ENCODE measurements around the gene ZNF668. TPM values are rescaled to one million over a fixed set of nuclear protein-coding genes. Genes with fewer than 3 reads are reported as not detected.

ZNF668 gene
- total and polyA plus RNA-seq, 2 of the 8 experiments (the other 6 are each of a cell fraction or from before 2014, with no cell fraction given) = 14.0 to 14.3 TPM

GRCh38 chr16:31080756-31081419, 6.8 kb upstream of the ZNF668 start:
- H3K4me1 ChIP-seq (replicated peaks in 1 of 4; ENCODE audit: control insufficient read depth in 3 of 4, insufficient read depth in 4 of 4, low read length in 3 of 4) = no peaks in the 10 kb centered on the region
- H3K23ac ChIP-seq (ENCODE audit: insufficient read length) = no peak overlapping the region
- CTCF ChIA-PET (ENCODE audit: partially characterized antibody) = interaction anchor here (1.6 to 2.1 kb wide), 3 partner anchors 28 to 62 kb away, joined by 3 to 8 read pairs (median 5); partner anchors contain the start of gene BCKDK
- DNase-seq (ENCODE audit: low read depth in 1 of 2, low spot score in 2 of 2) (no peak), FAIRE-seq (no peak)
- POLR2A ChIA-PET (ENCODE audit: partially characterized antibody) = interaction anchor here (0.7 to 4.9 kb wide), 6 partner anchors 12 to 118 kb away, joined by 3 to 26 read pairs (median 4); partner anchors contain the start of gene VKORC1
- no peak overlapping the region for H3K4ac ChIP-seq (replicated peaks; ENCODE audit: insufficient read length, low read depth, low read length)
- peaks cover 5 to 50% (median 30%) of the 10 kb centered on the region in 4 experiments; a peak in 7 of 8 replicates for H3K36me3 ChIP-seq (ENCODE audit: control insufficient read depth in 2 of 4, insufficient read depth in 4 of 4, low read length in 3 of 4)
- H3K9me3 ChIP-seq (ENCODE audit: insufficient read depth in 2 of 2, low read depth in 1 of 2, low read length in 1 of 2) = no peaks in the 10 kb centered on the region
- peaks cover 0 to 26% of the 10 kb centered on the region in 2 experiments; a peak in 2 of 4 replicates for H3K79me2 ChIP-seq (ENCODE audit: control insufficient read depth in 1 of 2, insufficient read depth in 2 of 2, low read length in 2 of 2)
- H2AK5ac ChIP-seq (ENCODE audit: low read depth, low read length) = no peak overlapping the region
- no peak overlapping the region for H2BK15ac ChIP-seq (ENCODE audit: low read length)
- no peak overlapping the region for H4K8ac ChIP-seq (ENCODE audit: extremely low read depth, insufficient read depth, low read length)
- H2AFZ ChIP-seq (ENCODE audit: low read length) = no peak overlapping the region
- H3K27ac ChIP-seq (ENCODE audit: low read depth, low read length) = no peak overlapping the region
- no peak overlapping the region for H2BK120ac ChIP-seq (replicated peaks; ENCODE audit: low read depth, low read length)
- H4K91ac ChIP-seq (replicated peaks; ENCODE audit: insufficient read length, low read length) = no peak overlapping the region
- H4K5ac ChIP-seq (ENCODE audit: insufficient read length, low read depth, low read length) = no peak overlapping the region
- no peak overlapping the region for H3K14ac ChIP-seq (ENCODE audit: insufficient read length)
- H3K56ac ChIP-seq (replicated peaks; ENCODE audit: insufficient read length, low read depth, low read length) = no peak overlapping the region
- H4K20me1 ChIP-seq (replicated peaks in 1 of 2; ENCODE audit: control insufficient read depth in 1 of 2, insufficient read depth in 2 of 2, low read length in 2 of 2) = peaks cover 9 to 36% of the 10 kb centered on the region in 2 experiments
- H2BK5ac ChIP-seq (ENCODE audit: low read depth, low read length) = no peak overlapping the region
- no peak overlapping the region for H3K9ac ChIP-seq (replicated peaks in 1 of 4; ENCODE audit: extremely low read depth in 1 of 4, low read depth in 3 of 4, low read length in 3 of 4)
- H3K18ac ChIP-seq (ENCODE audit: extremely low read depth, low read length) = no peak overlapping the region
- H3K23me2 ChIP-seq (ENCODE audit: low read depth, low read length) = no peaks in the 10 kb centered on the region
- H3K79me1 ChIP-seq (ENCODE audit: low read depth, low read length) = peaks cover 6% of the 10 kb centered on the region
- no peak overlapping the region for H3K4me2 ChIP-seq (ENCODE audit: insufficient read depth in 1 of 2, low read depth in 2 of 2, low read length in 2 of 2)
- H2BK12ac ChIP-seq (ENCODE audit: low read depth, low read length) = no peak overlapping the region
- no peak overlapping the region for H3K4me3 ChIP-seq (ENCODE audit: extremely low read depth in 1 of 4, insufficient read depth in 2 of 4, low read depth in 3 of 4, low read length in 4 of 4)
- no peak for TF ChIP-seq SRF (IDR thresholded peaks at IDR 0.05; ENCODE audit: low read depth, low read length)
- TF ChIP-seq MAFK (IDR thresholded peaks at IDR 0.05; ENCODE audit: low read depth, low read length) = no peak
- TF ChIP-seq POLR2A (IDR thresholded peaks at IDR 0.05; ENCODE audit: control extremely low read depth in 1 of 2, low read depth in 2 of 2, low read length in 2 of 2) = 0 out of 3 replicates have a peak, but pooled peaks of 1 of the 2 experiments have one; percentile 8
- no peak for TF ChIP-seq YY1 (IDR thresholded peaks at IDR 0.05; ENCODE audit: low read depth, low read length)
- no peaks in the 10 kb centered on the region for H3K27me3 ChIP-seq (replicated peaks in 1 of 4; ENCODE audit: control insufficient read depth in 3 of 4, extremely low read depth in 1 of 4, insufficient read depth in 3 of 4, low read length in 3 of 4)
- no peak overlapping the region for H2BK20ac ChIP-seq (ENCODE audit: low read length)
- WGBS, 2 experiments (ENCODE audit: extremely low coverage in 1 of 2, insufficient coverage in 1 of 2, insufficient read length in 1 of 2, insufficient replicate concordance in 2 of 2, low coverage in 1 of 2, low lambda C conversion rate in 2 of 2, missing lambda C conversion rate in 1 of 2) = 95% methylated on average over 10 of the region's 13 CpGs; no CpG with 5 or more reads in 1 of the 2 experiments
